ENCODE results near the gene CD2BP2.

Gene CD2BP2

DNA sequence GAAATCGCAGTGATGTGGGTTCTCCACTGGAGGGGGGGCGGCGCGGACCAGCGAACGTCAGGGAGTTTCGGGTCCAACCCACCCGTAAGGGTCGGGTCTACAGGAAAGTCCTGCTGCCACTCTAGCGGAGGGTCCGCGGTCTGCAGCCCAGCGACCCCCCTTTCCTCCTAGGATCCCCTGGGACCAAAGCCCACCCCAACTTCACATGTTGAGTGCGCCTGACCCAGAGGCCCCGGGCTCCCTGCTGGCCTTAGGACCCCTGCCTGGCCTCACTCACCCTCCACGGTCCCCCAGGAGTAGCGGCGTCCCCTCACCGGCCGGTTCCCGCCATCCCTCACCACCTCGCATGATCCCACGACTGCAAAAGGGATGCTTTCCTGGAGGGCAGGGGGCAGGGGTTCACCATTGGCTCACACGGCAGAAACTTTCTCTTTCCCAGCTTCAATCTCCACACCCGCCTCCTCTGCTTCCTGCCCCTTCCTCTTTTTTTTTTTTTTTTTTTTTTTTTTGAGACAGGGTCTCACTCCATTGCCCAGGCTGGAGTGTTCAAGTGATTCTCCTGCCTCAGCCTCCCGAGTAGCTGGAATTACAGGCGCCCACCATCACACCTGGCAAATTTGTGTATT lies 24.2 kb upstream of the CD2BP2 start:
- no peak for DNase-seq (ENCODE audit: low read depth in 1 of 2, low spot score in 1 of 2)

GRCh38 chr16:30378236-30379157 lies 23.4 kb upstream of the CD2BP2 start:
- DNase-seq (ENCODE audit: low read depth in 1 of 2, low spot score in 1 of 2): peak; percentile 99 to 100

DNA sequence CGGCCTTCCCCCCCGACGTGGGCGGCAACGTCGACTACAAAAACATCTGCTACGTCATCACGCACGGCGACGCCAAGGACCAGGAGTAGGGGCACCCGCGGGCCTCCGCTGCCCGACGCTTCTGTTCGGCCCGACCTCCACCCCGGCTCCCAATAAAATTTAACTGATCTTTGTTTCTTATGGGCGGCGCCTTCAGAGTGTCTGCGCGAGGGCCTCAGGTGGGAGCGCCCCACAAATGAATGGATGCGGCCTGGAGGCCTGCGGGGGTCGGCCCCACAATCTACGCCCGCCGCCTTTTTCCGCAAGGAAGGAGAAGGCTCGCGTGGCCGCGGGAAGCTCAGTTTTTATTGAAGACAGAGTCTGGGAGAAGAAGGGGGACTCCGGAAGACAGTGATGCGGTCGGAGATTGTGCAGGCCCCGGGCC lies 22.7 kb upstream of the CD2BP2 start:
- peak; percentile 77 to 78 for DNase-seq (ENCODE audit: low read depth in 1 of 2, low spot score in 1 of 2)

DNA sequence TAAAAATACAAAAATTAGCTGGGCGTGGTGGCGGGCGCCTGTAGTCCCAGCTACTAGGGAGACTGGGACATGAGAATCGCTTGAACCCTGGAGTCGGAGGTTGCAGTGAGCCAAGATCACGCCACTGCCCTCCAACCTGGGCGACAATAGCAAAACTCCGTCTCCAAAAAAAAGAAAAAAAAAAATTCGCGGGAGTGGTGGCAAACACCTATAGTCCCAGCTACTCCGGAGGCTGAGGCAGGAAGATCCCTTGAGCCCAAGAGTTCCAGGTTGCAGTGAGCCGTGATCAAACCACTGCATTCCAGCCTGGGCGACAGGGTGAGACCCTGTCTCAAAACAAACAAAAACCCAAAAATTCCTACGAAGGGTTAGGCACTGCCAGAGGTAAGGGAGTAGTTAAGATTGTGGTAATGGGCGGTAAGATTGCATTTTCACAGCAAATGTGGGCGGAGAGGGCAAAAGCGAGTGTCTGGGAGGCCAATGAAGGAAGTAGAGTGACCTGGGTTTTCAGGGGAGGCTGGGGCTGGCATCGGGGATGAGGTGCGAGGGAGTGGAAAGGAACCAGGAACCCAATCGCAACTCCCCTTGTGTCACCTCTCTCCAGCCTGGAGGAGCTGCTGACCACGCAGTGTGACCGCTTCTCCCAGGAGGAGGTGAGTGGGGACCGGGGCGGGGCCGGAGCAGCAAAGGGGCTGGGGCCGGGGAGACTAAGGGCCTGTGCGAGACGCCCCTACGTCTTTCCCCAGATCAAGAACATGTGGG lies 22.1 kb upstream of the CD2BP2 start:
- no peak for DNase-seq (ENCODE audit: low read depth in 1 of 2, low spot score in 1 of 2)

- DNase-seq (ENCODE audit: low read depth in 1 of 2, low spot score in 1 of 2): no peak
Observed at GRCh38 chr16:30376461-30376902, 21.4 kb upstream of the CD2BP2 start.

- DNase-seq (ENCODE audit: low read depth in 1 of 2, low spot score in 1 of 2): no peak
Observed at GRCh38 chr16:30375864-30376263, 20.8 kb upstream of the CD2BP2 start.

DNA sequence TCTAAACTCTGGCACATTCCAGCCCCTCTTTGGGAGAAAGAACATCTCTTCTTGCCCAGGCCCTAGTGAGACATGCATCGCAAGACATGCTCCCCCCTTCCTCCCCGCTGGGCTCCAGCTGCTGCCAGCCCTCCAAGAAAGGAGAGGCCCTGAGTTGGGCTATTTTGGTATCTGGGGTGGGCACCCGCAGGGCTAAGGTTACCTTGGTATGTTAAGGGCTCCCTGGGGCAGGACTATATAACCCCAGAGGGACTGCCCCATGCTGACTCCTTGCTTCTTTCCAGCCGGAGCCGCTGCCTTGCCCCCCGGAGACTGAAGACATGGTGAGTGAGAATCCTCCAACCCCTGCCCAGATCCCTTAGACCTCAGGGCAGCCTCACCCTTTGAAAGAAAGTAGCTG lies 19.4 kb upstream of the CD2BP2 start, which contains the start of gene MYL11:
TSS of gene MYL11 (plus strand) at position 265 of the 400 bp plus-strand sequence. CDS start at position 321, 56 bp downstream.
- no peak for DNase-seq (ENCODE audit: low read depth in 1 of 2, low spot score in 1 of 2)

- DNase-seq (ENCODE audit: low read depth in 1 of 2, low spot score in 1 of 2): no peak
Observed at GRCh38 chr16:30372725-30373124, 17.6 kb upstream of the CD2BP2 start.

DNA sequence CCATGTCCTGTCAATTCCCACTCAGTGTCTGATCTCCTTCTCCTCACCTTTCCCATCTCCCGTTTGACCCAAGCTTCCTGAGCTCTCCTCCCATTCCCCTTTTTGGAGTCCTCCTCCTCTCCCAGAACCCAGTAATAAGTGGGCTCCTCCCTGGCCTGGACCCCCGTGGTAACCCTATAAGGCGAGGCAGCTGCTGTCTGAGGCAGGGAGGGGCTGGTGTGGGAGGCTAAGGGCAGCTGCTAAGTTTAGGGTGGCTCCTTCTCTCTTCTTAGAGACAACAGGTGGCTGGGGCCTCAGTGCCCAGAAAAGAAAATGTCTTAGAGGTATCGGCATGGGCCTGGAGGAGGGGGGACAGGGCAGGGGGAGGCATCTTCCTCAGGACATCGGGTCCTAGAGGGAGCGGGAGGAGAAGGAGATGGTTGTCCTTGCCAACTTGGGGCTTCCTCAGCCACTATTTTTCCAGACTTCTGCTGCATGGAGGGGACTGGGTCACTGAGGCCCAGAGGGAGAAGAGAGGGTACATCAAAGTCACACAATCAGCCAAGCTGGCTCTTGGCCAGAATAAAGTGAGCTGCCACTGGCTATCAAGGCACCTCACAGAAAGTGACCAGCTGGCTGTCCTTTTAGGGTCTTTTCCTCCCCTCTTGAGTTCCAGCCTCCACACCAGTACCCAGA lies 17.1 kb upstream of the CD2BP2 start:
- no peak for DNase-seq (ENCODE audit: low read depth in 1 of 2, low spot score in 1 of 2)

- DNase-seq (ENCODE audit: low read depth in 1 of 2, low spot score in 1 of 2): no peak
Observed at GRCh38 chr16:30371248-30371816, 16.2 kb upstream of the CD2BP2 start.

DNA sequence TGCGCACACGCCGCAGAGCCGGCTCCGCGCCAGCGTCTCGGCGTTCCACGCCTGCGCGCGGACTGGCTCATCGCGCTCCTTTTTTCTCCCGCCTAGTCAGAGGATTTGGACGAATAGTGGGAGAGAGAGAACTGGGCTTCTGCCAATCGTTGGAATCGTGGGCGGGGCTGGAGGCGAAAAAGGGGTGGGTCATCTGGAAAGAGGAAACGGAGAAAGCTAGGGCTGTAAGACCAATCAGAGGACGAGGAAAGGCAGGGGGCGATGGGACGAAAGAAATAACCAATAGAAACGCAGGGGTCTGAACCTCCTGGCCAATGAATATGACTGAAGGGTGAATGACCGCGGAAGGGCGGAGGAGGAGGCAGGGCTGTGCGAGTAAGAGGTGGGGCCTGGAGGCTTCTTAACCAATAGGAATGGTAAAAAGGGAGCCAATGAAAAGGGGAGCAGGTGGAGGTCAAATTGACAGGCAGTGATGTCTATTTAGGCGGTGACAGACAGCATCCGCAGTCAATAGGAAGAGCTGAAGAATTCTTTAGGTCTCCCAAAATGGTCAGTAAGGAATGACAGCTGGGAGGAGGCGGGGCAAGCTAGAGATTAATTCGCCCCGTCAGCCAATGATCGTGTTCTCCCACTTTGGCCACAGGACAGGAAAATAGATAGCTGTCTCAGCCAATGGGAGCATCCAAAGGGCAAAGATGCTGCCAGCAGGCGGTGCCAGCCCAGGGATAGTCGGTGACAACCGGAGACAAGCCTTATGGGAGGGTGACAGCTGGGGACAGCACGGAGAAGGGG lies 15.5 kb upstream of the CD2BP2 start, which contains the start of gene TBC1D10B:
TSS of gene TBC1D10B (minus strand) at position 39 of the 792 bp plus-strand sequence. CDS start 311 bp downstream, outside the sequence.
- peak; percentile 92 to 98 for DNase-seq (ENCODE audit: low read depth in 1 of 2, low spot score in 1 of 2)

- no peak for DNase-seq (ENCODE audit: low read depth in 1 of 2, low spot score in 1 of 2)
Observed at GRCh38 chr16:30369938-30370455, 14.9 kb upstream of the CD2BP2 start.

- DNase-seq (ENCODE audit: low read depth in 1 of 2, low spot score in 1 of 2): no peak
Observed at GRCh38 chr16:30369091-30369937, 14.2 kb upstream of the CD2BP2 start.

DNA sequence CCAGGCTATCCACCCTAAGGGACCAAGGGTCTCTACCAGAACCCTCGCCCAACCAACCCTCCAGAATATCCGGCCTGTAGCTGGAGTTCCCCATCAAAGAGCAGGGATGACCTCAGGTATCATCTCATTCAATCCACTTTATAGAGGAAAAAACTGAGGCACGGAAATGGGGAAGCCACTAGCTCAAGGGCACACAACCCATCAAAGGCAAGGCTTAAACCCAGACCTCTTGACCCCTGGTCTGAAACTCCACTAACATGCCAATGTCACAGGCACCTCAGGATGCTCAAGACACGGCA lies 13.6 kb upstream of the CD2BP2 start:
- DNase-seq (ENCODE audit: low read depth in 1 of 2, low spot score in 1 of 2): no peak

DNA sequence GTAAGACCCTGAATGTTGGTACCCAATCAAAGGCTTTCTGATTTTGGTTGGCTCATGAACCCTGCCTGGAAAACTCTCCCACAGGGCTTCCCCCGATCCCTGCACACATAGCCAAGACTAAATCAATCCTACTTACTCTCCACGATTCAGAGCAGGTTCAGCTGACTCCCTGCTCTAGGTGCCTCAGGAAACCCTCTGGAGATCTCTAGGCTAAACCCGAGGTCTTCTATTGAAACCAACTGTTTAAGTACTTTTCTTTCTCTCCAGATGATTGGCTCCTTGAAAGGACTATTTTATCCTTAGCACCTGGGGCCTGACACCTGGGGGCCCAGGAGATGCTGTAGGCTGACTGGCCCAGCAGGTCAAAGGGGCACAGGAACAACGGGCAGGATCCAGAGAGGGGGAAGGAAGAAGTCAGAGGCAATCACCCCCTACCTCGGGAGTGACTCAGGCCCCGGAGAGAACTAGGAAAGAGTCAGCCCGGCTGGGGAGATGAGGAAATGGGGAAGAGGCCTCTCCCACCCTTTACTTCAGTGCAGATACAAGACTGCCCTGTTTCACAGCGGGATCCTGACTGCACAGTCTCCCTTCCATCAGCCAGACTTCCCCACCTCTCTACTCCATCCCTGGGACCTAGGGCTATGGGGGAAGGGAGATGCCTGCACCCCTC lies 13.1 kb upstream of the CD2BP2 start:
- DNase-seq (ENCODE audit: low read depth in 1 of 2, low spot score in 1 of 2): no peak

GRCh38 chr16:30367349-30368009 lies 12.4 kb upstream of the CD2BP2 start:
- no peak for DNase-seq (ENCODE audit: low read depth in 1 of 2, low spot score in 1 of 2)

DNA sequence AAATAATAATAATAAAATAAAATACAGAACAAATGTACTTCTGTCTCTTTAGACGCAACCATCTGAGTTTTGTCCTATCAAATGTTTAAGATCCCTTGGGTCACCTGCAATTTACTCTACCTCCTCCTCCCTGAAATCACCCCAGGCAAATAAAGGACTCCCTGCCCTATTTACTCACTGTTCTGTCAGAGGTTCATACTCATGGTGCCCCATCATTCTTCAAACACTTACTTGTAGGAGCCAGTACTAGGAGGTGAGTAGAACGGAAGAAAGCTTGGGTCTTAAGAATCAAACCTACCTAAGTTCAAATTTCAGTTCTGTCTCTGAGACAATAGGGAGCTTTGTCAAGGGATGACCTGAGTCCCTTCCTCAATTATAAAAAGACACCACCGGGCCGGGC lies 11.4 kb upstream of the CD2BP2 start:
- no peak for DNase-seq (ENCODE audit: low read depth in 1 of 2, low spot score in 1 of 2)

GRCh38 chr16:30365200-30365599 lies 10.1 kb upstream of the CD2BP2 start:
- DNase-seq (ENCODE audit: low read depth in 1 of 2, low spot score in 1 of 2): no peak

All from stimulated activated CD4-positive, alpha-beta T cell treated with anti-CD3 and anti-CD28 coated beads, Interleukin-15, amount 100 ng/mL, for 1 hour (primary cell).